Tibial nerve (tissue), 4 donors: ENCODE results near the gene CLDN19. TPM values are rescaled to one million over a fixed set of nuclear protein-coding genes. Genes with fewer than 3 reads are reported as not detected.

Source experiments
- DNase-seq, 2 donors: peaks; one replicate each; pipeline ENCODE4 v3.0.0-alpha.2; 2019; ENCODE audit warnings: low spot score in 2 of 2
- H3K27ac ChIP-seq, 4 donors: fragments of 200-600 bp; sonication (generic) in 3 of 4; one replicate each; pipeline ENCODE4 v1.5.1; 2017 to 2019; ENCODE audit warnings: mild to moderate bottlenecking in 1 of 4
- H3K27me3 ChIP-seq, 2 donors: fragments of 200-600 bp; sonication (generic) in 1 of 2; one replicate each; pipeline versions ENCODE4 v1.5.1 to v1.6.0; 2017 to 2019
- H3K36me3 ChIP-seq, 3 donors: fragments of 200-600 bp; sonication (generic); one replicate each; pipeline ENCODE4 v1.5.1; 2018 to 2019
- H3K4me1 ChIP-seq, 4 donors: fragments of 200-600 bp; sonication (generic) in 3 of 4; one replicate each; pipeline ENCODE4 v1.5.1; 2017 to 2019
- H3K4me3 ChIP-seq, 4 donors: fragments of 200-600 bp; sonication (generic) in 3 of 4; one replicate each; pipeline ENCODE4 v1.5.1; 2017 to 2019; ENCODE audit warnings: mild to moderate bottlenecking in 1 of 4, moderate library complexity in 1 of 4
- H3K9me3 ChIP-seq, 4 donors: fragments of 200-600 bp; sonication (generic) in 3 of 4; one replicate each; pipeline ENCODE4 v1.5.1; 2017 to 2019
- EP300 ChIP-seq, 2 donors: sonication (generic); formaldehyde crosslinking; IDR thresholded peaks; one replicate each; pipeline ENCODE4 v1.6.1; 2017; ENCODE audit warnings: antibody characterized with exemption in 2 of 2, mild to moderate bottlenecking in 1 of 2
- POLR2A ChIP-seq, 2 donors: fragments of 450-650 bp; IDR thresholded peaks; one replicate each; pipeline ENCODE4 v1.6.1; 2017; ENCODE audit warnings: antibody characterized with exemption in 2 of 2, mild to moderate bottlenecking in 2 of 2, moderate library complexity in 2 of 2
- WGBS, 2 donors: methylation state at CpG; one replicate each; pipeline ENCODE4 v1.1.5; 2018; 5-methylcytosine and 5-hydroxymethylcytosine counted together
- total RNA-seq, 4 donors: library from RNA; depleted of rRNA; stranded (reverse); fragments of >200 nt; gene quantifications; one replicate each; pipeline ENCODE4 v1.1.0, GENCODE V29; 2016
- TF ChIP-seq, protein P1 (sequence below), 5 experiments: fragments of 200-600 bp in 3 of 5; fragments of 450-650 bp in 2 of 5; sonication (generic) in 3 of 5; IDR thresholded peaks; one replicate each; pipeline ENCODE4 v1.5.1; 2016 to 2019; ENCODE audit warnings: antibody characterized with exemption in 5 of 5, mild to moderate bottlenecking in 3 of 5, moderate library complexity in 2 of 5

Gene CLDN19
- total RNA-seq, 4 donors from 2014 or later: 136 to 259 (median 218) TPM

DNA sequence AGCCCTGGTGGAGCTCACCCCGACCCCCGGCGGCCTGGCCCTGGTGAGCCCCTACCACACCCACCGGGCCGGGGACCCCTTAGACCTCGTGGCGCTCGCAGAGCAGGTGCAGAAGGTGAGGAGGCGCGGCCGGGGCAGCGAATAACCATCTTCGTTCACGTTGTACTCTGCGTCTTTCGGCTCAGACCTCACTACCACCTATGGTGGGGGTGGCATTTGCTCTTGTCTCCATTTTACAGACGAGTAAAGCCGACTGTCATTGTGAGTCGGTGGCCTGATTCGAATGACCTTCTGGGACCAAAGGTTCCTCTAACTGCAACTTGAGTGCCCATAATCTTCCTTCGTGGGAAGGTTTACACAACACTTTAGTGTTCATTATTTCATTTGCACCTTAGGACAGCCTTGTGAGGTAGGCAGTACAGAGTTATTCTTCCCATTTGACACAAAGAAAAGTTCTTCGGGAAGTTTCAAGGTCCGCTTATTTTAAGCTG, 27.5 kb upstream of the CLDN19 start:
- WGBS, 2 donors: 3 to 5% methylated on average over 18 to 23 of the region's 23 CpGs
- no peak for DNase-seq
- peaks cover 0 to 67% (median 26%) of the 10 kb centered on the region in 4 donors for H3K4me1 ChIP-seq

DNA sequence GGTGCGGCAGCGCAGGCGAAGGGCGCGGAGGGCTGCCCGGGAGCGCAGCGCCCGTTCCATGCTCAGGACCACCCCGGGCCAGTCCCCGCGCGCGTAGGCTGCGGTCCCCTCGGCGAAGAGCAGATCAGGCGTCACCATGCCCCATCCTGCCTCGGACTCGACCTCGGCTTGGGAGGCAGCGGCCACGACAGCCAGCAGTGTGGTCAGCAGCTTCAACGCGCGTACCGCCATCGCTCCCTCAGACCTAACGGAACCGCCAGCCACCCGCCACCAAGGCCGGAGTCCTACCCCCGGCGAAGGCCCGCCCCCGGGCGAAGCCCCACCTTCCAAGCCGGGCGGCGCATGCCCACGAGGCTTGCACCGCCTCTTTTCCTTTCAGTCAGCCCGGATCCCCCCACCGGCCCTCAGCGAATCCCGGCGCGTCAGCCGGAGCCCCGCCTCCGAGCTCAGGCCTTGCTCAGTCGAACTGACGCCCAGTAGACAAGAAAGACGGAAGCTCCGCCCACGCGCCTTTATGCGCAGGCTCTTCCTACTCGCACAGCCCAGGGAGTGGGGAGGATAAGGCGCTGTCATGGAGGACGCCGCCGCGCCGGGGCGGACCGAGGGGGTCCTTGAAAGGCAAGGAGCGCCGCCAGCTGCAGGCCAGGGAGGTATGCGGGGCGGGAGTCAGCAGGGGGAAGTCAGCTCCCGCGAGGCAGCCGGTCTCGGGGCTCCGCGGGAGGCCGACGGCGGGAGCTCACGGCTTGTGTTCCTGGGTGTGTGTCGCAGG, 26.9 kb upstream of the CLDN19 start, which contains the start of the genes C1orf50 and P3H1:
Gene C1orf50 (plus strand): TSS at position 509 of the 769 bp plus-strand sequence. CDS start 63 bp downstream, at position 572.
Gene P3H1 (minus strand): TSS at position 288 of the 769 bp plus-strand sequence. CDS start 57 bp downstream, at position 231.
- peak within 1 kb of the TSS; percentile 66 to 96 (median 92) for H3K27ac ChIP-seq
- H3K4me3 ChIP-seq: peak within 1 kb of the TSS; percentile 82 to 94 (median 88)
- DNase-seq: peak; percentile 99
- TF ChIP-seq POLR2A (IDR thresholded peaks at IDR 0.05): peak; percentile 98
- TF ChIP-seq, protein P1, sequence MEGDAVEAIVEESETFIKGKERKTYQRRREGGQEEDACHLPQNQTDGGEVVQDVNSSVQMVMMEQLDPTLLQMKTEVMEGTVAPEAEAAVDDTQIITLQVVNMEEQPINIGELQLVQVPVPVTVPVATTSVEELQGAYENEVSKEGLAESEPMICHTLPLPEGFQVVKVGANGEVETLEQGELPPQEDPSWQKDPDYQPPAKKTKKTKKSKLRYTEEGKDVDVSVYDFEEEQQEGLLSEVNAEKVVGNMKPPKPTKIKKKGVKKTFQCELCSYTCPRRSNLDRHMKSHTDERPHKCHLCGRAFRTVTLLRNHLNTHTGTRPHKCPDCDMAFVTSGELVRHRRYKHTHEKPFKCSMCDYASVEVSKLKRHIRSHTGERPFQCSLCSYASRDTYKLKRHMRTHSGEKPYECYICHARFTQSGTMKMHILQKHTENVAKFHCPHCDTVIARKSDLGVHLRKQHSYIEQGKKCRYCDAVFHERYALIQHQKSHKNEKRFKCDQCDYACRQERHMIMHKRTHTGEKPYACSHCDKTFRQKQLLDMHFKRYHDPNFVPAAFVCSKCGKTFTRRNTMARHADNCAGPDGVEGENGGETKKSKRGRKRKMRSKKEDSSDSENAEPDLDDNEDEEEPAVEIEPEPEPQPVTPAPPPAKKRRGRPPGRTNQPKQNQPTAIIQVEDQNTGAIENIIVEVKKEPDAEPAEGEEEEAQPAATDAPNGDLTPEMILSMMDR (IDR thresholded peaks at IDR 0.05): peak in 1 of 5 experiments; percentile 20
- TF ChIP-seq EP300 (IDR thresholded peaks at IDR 0.05): peak; percentile 98 to 99
- H3K36me3 ChIP-seq: peaks cover 0 to 2% (median 0%) of the 10 kb centered on the region in 3 donors
- H3K9me3 ChIP-seq: no peaks in the 10 kb centered on the region
- H3K27me3 ChIP-seq: no peaks in the 10 kb centered on the region
- 0 to 1% methylated on average over 47 to 67 of the region's 82 CpGs for WGBS, 2 donors
- peaks cover 0 to 73% (median 28%) of the 10 kb centered on the region in 4 donors for H3K4me1 ChIP-seq

More for the DNA sequence above, 27.5 kb upstream of the CLDN19 start:
- Histone ChIP-seq H3K27me3 (no peaks in the 10 kb centered on the region), H3K4me3 (peak overlapping the region; percentile 82 to 94 (median 88)), H3K9me3 (no peaks in the 10 kb centered on the region), H3K27ac (peak overlapping the region; percentile 64 to 96 (median 91)), H3K36me3 (no peaks in the 10 kb centered on the region)
- no peak for TF ChIP-seq POLR2A (IDR thresholded peaks at IDR 0.05)
- TF ChIP-seq, protein P1 (IDR thresholded peaks at IDR 0.05): no peak
- TF ChIP-seq EP300 (IDR thresholded peaks at IDR 0.05): no peak

DNA sequence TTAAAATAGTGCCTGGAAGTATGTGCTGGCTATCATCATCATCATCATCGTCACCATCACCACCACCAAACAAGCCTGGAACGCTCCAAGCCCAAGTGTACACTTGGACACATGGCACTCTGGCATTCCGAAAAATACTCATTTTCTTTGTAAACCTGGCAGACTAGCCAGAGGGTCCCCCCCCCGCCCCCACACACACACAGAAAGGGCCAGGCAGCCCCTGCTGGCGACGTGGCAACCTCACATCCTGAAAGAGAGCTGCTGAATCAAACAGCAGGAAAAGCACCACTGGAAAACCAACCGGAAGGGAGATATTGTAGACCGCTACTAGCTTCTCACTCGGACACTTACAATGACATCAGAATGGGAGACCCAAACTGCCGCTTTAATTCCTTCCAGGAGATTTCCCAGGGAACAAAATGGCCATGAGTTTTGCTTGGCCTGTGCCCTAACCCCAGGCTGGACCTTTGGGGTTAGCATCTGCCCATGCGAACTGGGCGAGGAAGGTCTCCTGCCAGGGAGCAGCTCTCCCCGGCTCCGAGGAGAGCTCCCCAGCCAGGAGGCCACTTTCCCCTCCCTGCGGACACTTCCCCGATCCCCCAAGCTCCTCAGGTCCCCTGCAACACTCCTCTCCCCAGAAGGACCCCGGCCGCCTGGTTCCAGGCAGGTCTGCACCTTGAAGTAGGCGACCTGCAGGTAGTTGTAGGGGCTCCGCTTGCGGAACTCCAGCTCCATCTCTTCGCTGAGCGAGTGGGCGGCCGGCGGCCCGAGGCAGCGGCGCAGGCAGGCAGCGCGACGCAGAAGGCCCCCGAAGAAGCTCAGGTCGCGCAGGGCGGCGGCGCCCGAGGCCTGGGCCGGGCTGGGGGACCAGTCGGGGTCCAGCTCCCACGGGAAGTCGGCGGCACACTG, 26.1 kb upstream of the CLDN19 start:
- H3K4me1 ChIP-seq: peaks cover 0 to 74% (median 28%) of the 10 kb centered on the region in 4 donors
- TF ChIP-seq POLR2A (IDR thresholded peaks at IDR 0.05): no peak
- TF ChIP-seq, protein P1 (IDR thresholded peaks at IDR 0.05): peak in 4 of 5 experiments; percentile 38 to 71 (median 49)
- peak overlapping the region; percentile 66 to 92 (median 92) for H3K27ac ChIP-seq
- DNase-seq: peak in 1 of 2 donors; percentile 30
- 0 to 1% methylated on average over 22 to 43 of the region's 44 CpGs for WGBS, 2 donors
- H3K4me3 ChIP-seq: peak overlapping the region; percentile 75 to 94 (median 84)
- peaks cover 0 to 10% (median 0%) of the 10 kb centered on the region in 3 donors for H3K36me3 ChIP-seq
- H3K9me3 ChIP-seq: no peaks in the 10 kb centered on the region
- no peaks in the 10 kb centered on the region for H3K27me3 ChIP-seq

DNA sequence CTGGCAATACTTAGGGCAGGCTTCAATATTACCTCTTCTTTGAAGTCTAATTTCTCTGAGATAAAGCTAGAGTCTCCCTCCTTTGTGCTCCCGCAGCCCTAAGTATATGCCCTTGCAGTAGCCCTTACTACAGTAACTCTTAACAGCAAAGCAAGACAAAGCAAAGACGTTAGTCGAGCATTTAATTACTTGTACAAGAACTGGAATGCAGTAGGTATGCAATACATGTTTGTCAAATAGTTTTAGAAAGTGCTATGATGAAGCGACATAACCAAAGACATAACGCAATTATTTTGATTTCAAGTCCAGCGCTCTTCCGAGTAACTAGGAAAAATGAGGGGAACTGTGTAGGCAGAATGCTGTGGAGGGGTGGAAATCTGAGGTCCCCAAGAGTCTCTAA, 25.2 kb upstream of the CLDN19 start:
- Histone ChIP-seq H3K27ac (peak overlapping the region; percentile 66 to 92 (median 92)), H3K4me1 (peaks cover 0 to 65% (median 28%) of the 10 kb centered on the region in 4 donors), H3K27me3 (no peaks in the 10 kb centered on the region), H3K4me3 (peak overlapping the region; percentile 75 to 94 (median 84)), H3K9me3 (no peaks in the 10 kb centered on the region), H3K36me3 (peaks cover 0 to 19% (median 0%) of the 10 kb centered on the region in 3 donors)
- TF ChIP-seq EP300 (IDR thresholded peaks at IDR 0.05): no peak
- TF ChIP-seq, protein P1 (IDR thresholded peaks at IDR 0.05): no peak
- no peak for TF ChIP-seq POLR2A (IDR thresholded peaks at IDR 0.05)
- no peak for DNase-seq
- WGBS, 2 donors: 12 to 15% methylated on average over 7 of the region's 7 CpGs
